Globus pallidus (tissue), 1 donor: ENCODE measurements around the gene GRPR.
"Not testable (repeated sequence)": the region's sequence is repeated elsewhere in the genome, so short reads cannot be mapped to it uniquely, and the experiment has no call there.

Experiments used
- DNase-seq: peaks from one replicate; pipeline ENCODE4 v3.0.0-alpha.2; 2015; ENCODE audit warnings: low spot score

GRPR gene

GRCh38 chrX:16137416-16138107 is 14.2 kb downstream of the GRPR start:
- DNase-seq: no peak

- no peak for DNase-seq
These were observed 14.7 kb downstream of the GRPR start for GRCh38 chrX:16138108-16138427.

GRCh38 chrX:16140448-16140847 is 17.1 kb downstream of the GRPR start:
- DNase-seq: no peak

- no peak for DNase-seq
These were observed 17.6 kb downstream of the GRPR start for GRCh38 chrX:16140983-16141382.

- no peak for DNase-seq
These were observed 18.3 kb downstream of the GRPR start for GRCh38 chrX:16141422-16142245.

- DNase-seq: no peak
These were observed 18.8 kb downstream of the GRPR start for GRCh38 chrX:16142246-16142558.

- DNase-seq: no peak
These were observed 20.6 kb downstream of the GRPR start for GRCh38 chrX:16143968-16144367.

- DNase-seq: no peak
These were observed 21.1 kb downstream of the GRPR start for GRCh38 chrX:16144420-16144819.

- DNase-seq: not testable (repeated sequence)
These were observed 21.7 kb downstream of the GRPR start for GRCh38 chrX:16145093-16145492.

GRCh38 chrX:16145656-16146055 is 22.3 kb downstream of the GRPR start:
- DNase-seq: no peak

- no peak for DNase-seq
These were observed 25.5 kb downstream of the GRPR start for GRCh38 chrX:16148896-16149295.

- no peak for DNase-seq
These were observed 32.3 kb downstream of the GRPR start for GRCh38 chrX:16155581-16156096.

- DNase-seq: no peak
These were observed 33.4 kb downstream of the GRPR start for GRCh38 chrX:16156692-16157331.

GRCh38 chrX:16160729-16161128 is 37.4 kb downstream of the GRPR start:
- no peak for DNase-seq

GRCh38 chrX:16161173-16161572 is 37.8 kb downstream of the GRPR start:
- DNase-seq: not testable (repeated sequence)

- no peak for DNase-seq
These were observed 39.0 kb downstream of the GRPR start for GRCh38 chrX:16162391-16162790.

- DNase-seq: no peak
These were observed 41.4 kb downstream of the GRPR start for GRCh38 chrX:16164748-16165147.

- DNase-seq: no peak
These were observed 43.8 kb downstream of the GRPR start, which contains the start of gene MAGEB17 for GRCh38 chrX:16167181-16167580. Gene MAGEB17, plus strand, starts transcription at chrX:16167481. Its CDS starts 2,902 bp downstream, at chrX:16170383.

- no peak for DNase-seq
These were observed 47.7 kb downstream of the GRPR start for GRCh38 chrX:16171039-16171438.

- DNase-seq: no peak
These were observed 48.6 kb downstream of the GRPR start for GRCh38 chrX:16171944-16172343.

- no peak for DNase-seq
These were observed 49.0 kb downstream of the GRPR start for GRCh38 chrX:16172391-16172790.

GRCh38 chrX:16175329-16176061 is 52.1 kb downstream of the GRPR start:
- no peak for DNase-seq
